Measurements from ENCODE around the gene DGKZ. TPM values are rescaled to one million over a fixed set of nuclear protein-coding genes. Genes with fewer than 3 reads are reported as not detected.

Gene DGKZ
- total RNA-seq, 1 donor from 2014 or later = 123 TPM

DNA sequence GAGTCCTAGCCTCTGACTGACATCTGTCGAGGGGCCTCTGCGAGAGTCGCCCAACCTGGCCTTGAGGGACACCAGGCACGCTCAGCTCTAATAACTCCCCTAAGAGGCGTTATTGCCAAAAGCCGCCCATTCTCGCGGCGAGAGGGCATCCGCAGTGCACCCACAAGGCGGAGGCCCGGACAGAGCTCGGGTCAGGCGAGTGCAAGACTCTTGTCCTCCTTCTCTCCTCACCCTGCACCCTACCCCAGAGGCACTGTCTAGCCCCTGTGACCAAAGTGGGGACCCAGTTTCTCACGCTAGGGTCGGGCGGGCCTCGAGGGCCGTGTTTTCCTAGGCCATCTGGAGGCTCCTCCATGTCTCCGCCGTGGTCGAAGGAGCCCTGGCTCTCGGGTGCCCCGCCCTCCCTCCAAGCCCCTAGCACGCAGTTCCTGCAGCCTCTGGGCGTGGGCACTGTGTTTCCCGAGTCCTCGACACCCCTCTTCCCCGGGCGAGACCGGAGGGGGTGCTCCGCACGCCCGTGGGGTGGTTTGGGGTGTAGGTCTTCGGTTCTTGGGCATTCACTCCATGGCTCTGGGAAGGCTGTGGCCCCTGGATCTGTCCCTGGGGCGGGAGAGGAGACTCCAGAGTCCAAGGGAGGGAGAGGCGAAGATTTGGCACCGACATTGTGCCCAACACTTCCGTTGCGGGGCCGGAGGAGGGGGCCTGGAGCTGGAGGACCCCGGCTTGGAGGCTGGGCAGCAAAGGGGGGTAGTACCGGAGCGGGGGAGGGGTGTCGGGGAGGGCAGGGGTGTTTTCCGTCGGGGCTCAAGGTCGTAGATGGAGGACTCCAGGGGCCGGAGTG, 43.3 kb downstream of the DGKZ start:
- intact Hi-C loops (cut with DNase I) = loop anchor here (5.0 kb wide), 1 partner anchor 147 kb away; no protein-coding TSS in a partner anchor
- H3K4me3 ChIP-seq = no peak overlapping the region
- H3K4me1 ChIP-seq = peaks cover 14 to 21% of the 10 kb centered on the region in 2 donors
- no peak for DNase-seq (ENCODE audit: low spot score in 2 of 2)
- H3K9me3 ChIP-seq = no peaks in the 10 kb centered on the region
- H3K27me3 ChIP-seq = peaks cover 16% of the 10 kb centered on the region
- TF ChIP-seq, protein P1, sequence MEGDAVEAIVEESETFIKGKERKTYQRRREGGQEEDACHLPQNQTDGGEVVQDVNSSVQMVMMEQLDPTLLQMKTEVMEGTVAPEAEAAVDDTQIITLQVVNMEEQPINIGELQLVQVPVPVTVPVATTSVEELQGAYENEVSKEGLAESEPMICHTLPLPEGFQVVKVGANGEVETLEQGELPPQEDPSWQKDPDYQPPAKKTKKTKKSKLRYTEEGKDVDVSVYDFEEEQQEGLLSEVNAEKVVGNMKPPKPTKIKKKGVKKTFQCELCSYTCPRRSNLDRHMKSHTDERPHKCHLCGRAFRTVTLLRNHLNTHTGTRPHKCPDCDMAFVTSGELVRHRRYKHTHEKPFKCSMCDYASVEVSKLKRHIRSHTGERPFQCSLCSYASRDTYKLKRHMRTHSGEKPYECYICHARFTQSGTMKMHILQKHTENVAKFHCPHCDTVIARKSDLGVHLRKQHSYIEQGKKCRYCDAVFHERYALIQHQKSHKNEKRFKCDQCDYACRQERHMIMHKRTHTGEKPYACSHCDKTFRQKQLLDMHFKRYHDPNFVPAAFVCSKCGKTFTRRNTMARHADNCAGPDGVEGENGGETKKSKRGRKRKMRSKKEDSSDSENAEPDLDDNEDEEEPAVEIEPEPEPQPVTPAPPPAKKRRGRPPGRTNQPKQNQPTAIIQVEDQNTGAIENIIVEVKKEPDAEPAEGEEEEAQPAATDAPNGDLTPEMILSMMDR (IDR thresholded peaks at IDR 0.05) = no peak
- no peak overlapping the region for H3K27ac ChIP-seq
- H3K36me3 ChIP-seq = no peaks in the 10 kb centered on the region

DNA sequence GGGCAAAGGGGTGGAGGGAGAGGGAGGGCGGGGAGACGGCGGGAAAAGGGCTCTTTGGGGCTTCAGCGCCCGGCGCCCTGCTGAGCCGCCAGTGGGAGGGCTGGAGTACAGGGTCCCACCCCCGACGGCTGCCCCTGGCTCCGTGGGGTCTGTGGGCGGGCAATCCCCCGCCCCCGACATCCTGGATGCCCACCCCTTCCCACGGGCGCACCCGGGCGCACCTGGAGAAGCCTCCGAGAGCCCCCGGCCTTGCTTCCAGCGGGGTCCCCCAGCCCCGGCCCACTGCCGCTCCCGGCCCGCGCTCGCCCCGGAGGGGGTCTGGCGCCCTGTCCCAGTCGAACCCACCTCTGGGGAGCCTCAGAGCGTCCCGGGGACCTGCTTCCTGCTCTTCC, 43.9 kb downstream of the DGKZ start:
- H3K27me3 ChIP-seq = peaks cover 16% of the 10 kb centered on the region

DNA sequence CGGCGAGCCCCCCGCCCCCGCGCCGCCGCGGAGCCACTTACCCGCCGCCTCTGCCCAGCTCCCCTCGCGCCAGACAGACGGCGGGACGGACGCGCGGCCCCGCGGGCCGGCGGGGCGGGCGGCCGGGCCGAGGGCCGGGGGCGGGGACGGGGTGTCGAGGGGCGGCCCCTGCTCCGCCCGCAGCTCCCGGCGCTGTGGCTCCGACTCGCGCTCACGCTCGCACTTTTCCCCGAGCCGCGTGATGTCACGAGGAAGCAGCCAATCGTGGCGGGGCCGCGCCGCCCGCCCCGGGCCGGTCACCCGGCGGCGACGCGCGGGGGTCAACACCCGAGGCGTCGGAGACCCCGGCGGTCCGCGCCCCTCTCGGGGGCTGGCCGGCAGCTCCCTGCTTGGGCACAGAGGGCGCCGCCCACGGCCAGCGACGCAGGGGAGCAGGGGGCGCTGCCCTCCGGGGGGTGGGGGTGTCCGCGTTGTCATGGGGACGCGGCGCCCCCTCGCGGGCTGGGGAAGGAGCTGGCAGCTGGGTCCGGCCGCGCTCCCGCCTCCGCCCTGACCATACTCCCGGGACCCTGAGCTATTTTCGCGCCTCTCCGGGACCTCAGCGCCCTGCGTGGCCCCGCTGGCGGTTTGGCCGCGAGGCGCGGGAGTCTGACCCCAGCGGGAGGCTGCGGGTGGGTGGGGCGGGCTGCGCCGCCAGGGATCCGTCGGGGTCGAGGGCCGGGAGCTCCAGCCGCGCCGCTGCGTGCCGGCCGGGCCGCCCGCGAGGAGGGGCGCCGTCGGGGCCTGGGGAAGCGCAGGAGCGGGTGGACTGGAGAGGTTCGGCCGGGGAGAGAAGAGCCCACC, 44.5 kb downstream of the DGKZ start, which contains the start of gene CHRM4:
TSS of gene CHRM4 (minus strand) at position 199 of the 843 bp plus-strand sequence. CDS start 5,219 bp downstream, outside the sequence.
- TF ChIP-seq, protein P1 (IDR thresholded peaks at IDR 0.05) = peak in 1 of 3 experiments; percentile 11
- H3K4me3 ChIP-seq = peak within 1 kb of the TSS; percentile 48 to 50
- no peak for DNase-seq (ENCODE audit: low spot score in 2 of 2)
- peaks cover 4 to 9% of the 10 kb centered on the region in 2 donors for H3K36me3 ChIP-seq
- peaks cover 14 to 21% of the 10 kb centered on the region in 2 donors for H3K4me1 ChIP-seq
- no peaks in the 10 kb centered on the region for H3K9me3 ChIP-seq
- no peak within 1 kb of the TSS for H3K27ac ChIP-seq
- intact Hi-C loops (cut with DNase I) = loop anchor here (5.0 kb wide), 1 partner anchor 146 kb away; no protein-coding TSS in a partner anchor
- peaks cover 16% of the 10 kb centered on the region for H3K27me3 ChIP-seq

More for the DNA sequence above, 43.9 kb downstream of the DGKZ start:
- intact Hi-C loops (cut with DNase I) = loop anchor here (5.0 kb wide), 1 partner anchor 146 kb away; no protein-coding TSS in a partner anchor
- no peak for DNase-seq (ENCODE audit: low spot score in 2 of 2)
- TF ChIP-seq, protein P1 (IDR thresholded peaks at IDR 0.05) = no peak
- Histone ChIP-seq H3K9me3 (no peaks in the 10 kb centered on the region), H3K27ac (no peak overlapping the region), H3K4me1 (peaks cover 14 to 21% of the 10 kb centered on the region in 2 donors), H3K36me3 (peaks cover 0 to 4% of the 10 kb centered on the region in 2 donors), H3K4me3 (peak overlapping the region; percentile 48 to 50)

DNA sequence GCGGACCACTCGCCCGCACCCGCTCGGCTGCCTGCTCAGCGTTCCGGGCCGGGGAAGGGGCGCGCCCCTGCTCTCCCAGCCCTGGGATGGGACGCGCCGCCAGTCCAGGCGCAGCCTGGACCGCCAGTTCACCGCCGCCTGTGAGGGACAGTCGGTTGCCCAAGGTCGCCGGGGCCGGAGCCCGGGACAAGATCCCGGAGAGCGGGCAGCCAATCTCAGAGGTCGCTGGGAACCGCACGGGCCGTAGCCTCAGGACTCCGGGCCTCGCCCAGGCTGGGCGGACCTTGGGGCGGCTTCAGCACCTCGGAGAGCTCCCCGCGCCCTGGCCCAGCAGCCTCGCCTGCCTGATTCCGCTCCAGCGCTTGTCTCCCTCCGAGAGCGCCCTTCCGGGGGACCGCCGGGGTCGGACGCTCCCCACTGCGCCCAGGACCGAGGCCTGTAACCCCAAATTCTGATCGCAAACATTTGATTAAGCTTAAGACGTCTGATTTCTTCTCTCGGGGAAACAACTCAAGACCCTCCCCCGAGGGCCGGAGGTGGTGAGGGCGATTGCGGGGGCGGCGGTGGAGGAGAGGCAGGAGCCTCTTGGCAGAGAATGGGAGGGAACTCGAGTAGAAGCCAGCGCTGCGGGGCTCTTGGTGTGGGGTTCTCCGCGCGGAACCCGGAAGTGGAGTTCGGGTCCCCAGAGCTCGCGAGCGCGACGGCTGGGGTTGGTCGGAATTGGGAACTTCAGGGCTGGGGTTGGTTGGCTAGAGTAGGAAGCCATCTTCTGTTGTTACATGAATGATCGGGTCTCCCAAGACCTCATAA, 45.4 kb downstream of the DGKZ start:
- H3K9me3 ChIP-seq = no peaks in the 10 kb centered on the region
- peak in 1 of 2 donors; percentile 84 for DNase-seq (ENCODE audit: low spot score in 2 of 2)
- H3K27me3 ChIP-seq = peaks cover 16% of the 10 kb centered on the region
- TF ChIP-seq, protein P1 (IDR thresholded peaks at IDR 0.05) = no peak
- peak overlapping the region; percentile 48 to 50 for H3K4me3 ChIP-seq
- intact Hi-C loops (cut with DNase I) = loop anchor here (5.0 kb wide), 1 partner anchor 145 kb away; no protein-coding TSS in a partner anchor
- peaks cover 14 to 21% of the 10 kb centered on the region in 2 donors for H3K4me1 ChIP-seq
- H3K27ac ChIP-seq = no peak overlapping the region
- peaks cover 12 to 17% of the 10 kb centered on the region in 2 donors for H3K36me3 ChIP-seq
